Measurements from ENCODE around the gene ZBTB7A.

- TF ChIP-seq CTCF (IDR thresholded peaks at IDR 0.05; ENCODE audit: insufficient read depth, low read length): no peak
- no peak for TF ChIP-seq POLR2AphosphoS5 (IDR thresholded peaks at IDR 0.05; ENCODE audit: low read depth)
- no peak for TF ChIP-seq REST (IDR thresholded peaks at IDR 0.05; ENCODE audit: insufficient replicate concordance, low read depth)
- no peak for TF ChIP-seq SPI1 (IDR thresholded peaks at IDR 0.05; ENCODE audit: borderline replicate concordance, low read depth)
- no peak for TF ChIP-seq GABPA (IDR thresholded peaks at IDR 0.05; ENCODE audit: low read depth)
These were observed 31.6 kb downstream of the ZBTB7A start for GRCh38 chr19:4035018-4035566.

All from HL-60 (cell line).